AG04450 (cell line): ENCODE measurements around the gene PI3. TPM values are rescaled to one million over a fixed set of nuclear protein-coding genes. Genes with fewer than 3 reads are reported as not detected.

Source experiments
- CTCF ChIA-PET: fragments of 300-600, 350-600 bp; formaldehyde crosslinking; extraction: SDS; loops from one replicate; lab custom pipeline; 2022; ENCODE audit warnings: antibody characterized with exemption, inconsistent platforms; lab: Charles Lee
- POLR2A ChIA-PET: fragments of 350-600 bp; formaldehyde crosslinking; extraction: SDS; loops from one replicate; lab custom pipeline; 2021; ENCODE audit warnings: antibody characterized with exemption, inconsistent platforms; lab: Yijun Ruan, JAX
- DNase-seq: peaks from one replicate; pipeline ENCODE4 v3.0.0-alpha.2; 2011; ENCODE audit warnings: low read depth, low spot score
- H3K27ac ChIP-seq: one replicate; pipeline ENCODE4 v1.5.1; 2012; ENCODE audit warnings: low read depth, low read length, control low read depth
- H3K27me3 ChIP-seq: one replicate; pipeline ENCODE4 v1.6.0; 2012; ENCODE audit warnings: low read length; ENCODE audit not compliant: control insufficient read depth, insufficient read depth
- H3K4me3 ChIP-seq: 2 replicates; pipeline ENCODE4 v1.5.1; 2011; ENCODE audit warnings: mild to moderate bottlenecking, low read depth, low read length, control low read depth
- H3K9me3 ChIP-seq: 2 replicates; pipeline ENCODE4 v1.5.1; 2012; ENCODE audit warnings: low read length; ENCODE audit not compliant: control insufficient read depth, insufficient read depth
- CTCF ChIP-seq: IDR thresholded peaks from 2 replicates; pipeline ENCODE4 v1.5.1; 2011; ENCODE audit warnings: low read depth, low read length, control low read depth, inconsistent platforms
- polyA plus RNA-seq: library from polyadenylated mRNA; depleted of rRNA; stranded (reverse); fragments of >200 nt; gene quantifications from 2 replicates; pipeline ENCODE4 v1.2.3, GENCODE V29; 2011

The PI3 gene
- polyA plus RNA-seq, 1 experiment: not detected

- CTCF ChIA-PET: interaction anchor here (1.3 kb wide), 1 partner anchor 149 kb away, joined by 3 read pairs; no protein-coding TSS in a partner anchor
- no peak overlapping the region for H3K4me3 ChIP-seq
- peaks cover 4% of the 10 kb centered on the region for H3K27me3 ChIP-seq
- no peak for TF ChIP-seq CTCF
- H3K27ac ChIP-seq: no peak overlapping the region
- DNase-seq: no peak
- H3K9me3 ChIP-seq: no peaks in the 10 kb centered on the region
- POLR2A ChIA-PET: no interaction called here
Measured at GRCh38 chr20:45140836-45141235, 33.9 kb upstream of the PI3 start.

GRCh38 chr20:45149062-45149461, 25.6 kb upstream of the PI3 start:
- Histone ChIP-seq H3K9me3 (no peaks in the 10 kb centered on the region), H3K27me3 (peaks cover 13% of the 10 kb centered on the region), H3K27ac (no peak overlapping the region), H3K4me3 (no peak overlapping the region)
- DNase-seq: no peak
- no peak for TF ChIP-seq CTCF
- POLR2A ChIA-PET: no interaction called here
- CTCF ChIA-PET: no interaction called here

DNA sequence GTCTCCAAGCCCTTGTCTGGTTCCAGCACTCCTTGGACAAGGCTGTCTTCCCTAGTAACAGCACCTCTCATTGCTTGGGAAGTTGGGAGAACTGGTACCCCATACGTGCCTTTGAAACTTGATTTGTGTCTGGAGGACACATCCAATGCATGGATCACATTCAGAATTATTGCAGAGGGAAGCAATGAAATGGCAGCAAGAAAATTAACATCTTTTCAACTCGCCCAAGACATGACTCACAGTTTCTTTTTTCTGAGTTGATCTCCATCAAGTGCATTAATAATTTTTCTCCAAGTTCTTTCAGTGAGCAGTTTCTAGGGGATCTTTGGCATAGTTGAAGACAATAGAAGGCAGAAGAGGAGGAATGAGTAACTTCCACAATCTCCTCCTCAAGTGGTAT, 22.3 kb upstream of the PI3 start:
- H3K27ac ChIP-seq: no peak overlapping the region
- H3K9me3 ChIP-seq: no peaks in the 10 kb centered on the region
- H3K27me3 ChIP-seq: peaks cover 9% of the 10 kb centered on the region
- TF ChIP-seq CTCF: no peak
- H3K4me3 ChIP-seq: no peak overlapping the region
- ChIA-PET POLR2A (no interaction called here), CTCF (no interaction called here)
- no peak for DNase-seq

- ChIA-PET POLR2A (no interaction called here), CTCF (no interaction called here)
Measured at GRCh38 chr20:45153147-45153546, 21.6 kb upstream of the PI3 start.

DNA sequence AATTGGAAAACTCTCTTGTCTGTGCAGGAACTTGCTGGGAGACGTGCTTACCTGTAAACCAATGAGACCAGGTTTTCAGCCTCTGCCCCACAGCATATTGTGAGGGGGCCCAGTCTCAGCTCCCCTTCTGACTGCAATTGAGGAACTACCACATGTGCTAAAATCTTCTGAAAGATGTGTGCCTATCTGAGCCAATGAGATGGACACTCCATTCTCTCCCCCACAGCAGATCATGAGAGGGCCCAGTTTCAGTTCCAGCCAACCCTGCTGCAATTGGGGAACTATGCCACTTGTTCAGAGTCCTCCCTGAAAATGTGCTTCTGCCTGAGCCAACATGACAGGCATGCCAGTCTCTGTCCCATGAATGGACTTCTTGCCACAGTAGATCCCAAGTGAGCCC, 20.9 kb upstream of the PI3 start:
- Histone ChIP-seq H3K27ac (no peak overlapping the region), H3K4me3 (no peak overlapping the region), H3K9me3 (no peaks in the 10 kb centered on the region), H3K27me3 (peaks cover 6% of the 10 kb centered on the region)
- ChIA-PET CTCF (no interaction called here), POLR2A (no interaction called here)
- no peak for TF ChIP-seq CTCF
- DNase-seq: no peak

More at GRCh38 chr20:45153147-45153546, 21.6 kb upstream of the PI3 start:
- no peak for DNase-seq
- Histone ChIP-seq H3K9me3 (no peaks in the 10 kb centered on the region), H3K27ac (no peak overlapping the region), H3K4me3 (no peak overlapping the region), H3K27me3 (peaks cover 6% of the 10 kb centered on the region)
- TF ChIP-seq CTCF: no peak
